ENCODE data around the gene C2CD4B. TPM values are rescaled to one million over a fixed set of nuclear protein-coding genes. Genes with fewer than 3 reads are reported as not detected.

The C2CD4B gene
- 0.46 and 0.50 TPM in 2 replicates for total RNA-seq (2022)
- Bru-seq, nascent RNA: percentile 25 among the genes with signal in this experiment
- BruChase-seq, experiment 1, labeled RNA remaining after a 2-hour chase: percentile 20 among the genes with signal in this experiment
- not detected for BruChase-seq, experiment 2, labeled RNA remaining after a 6-hour chase
- long read RNA-seq, partial matches to known transcripts: 0 of 2 reads
- long read RNA-seq, other reads (novel, unspliced or antisense): 0 of 2 reads

GRCh38 chr15:62165104-62165792 lies at the start of gene C2CD4B:
Gene C2CD4B (minus strand): TSS chr15:62165285. CDS start chr15:62164984, 301 bp downstream.
- Mint-ChIP-seq H3K27ac (ENCODE audit: unreplicated experiment) (no peak within 1 kb of the TSS), H3K27me3 (ENCODE audit: insufficient read depth, unreplicated experiment) (peaks cover 34% of the 10 kb centered on the region), H3K9me3 (ENCODE audit: unreplicated experiment) (no peaks in the 10 kb centered on the region), H3K36me3 (ENCODE audit: insufficient read depth, unreplicated experiment) (peaks cover 11% of the 10 kb centered on the region), H3K4me1 (ENCODE audit: low read depth, unreplicated experiment) (peaks cover 10% of the 10 kb centered on the region), H3K4me3 (ENCODE audit: unreplicated experiment) (peak within 1 kb of the TSS; percentile 83)
- Histone ChIP-seq H3K9me3 (no peaks in the 10 kb centered on the region), H3K4me3 (ENCODE audit: low read depth, low read length) (peak within 1 kb of the TSS; percentile 36), H3K27me3 (replicated peaks; ENCODE audit: control insufficient read depth, insufficient read depth, low read length) (no peaks in the 10 kb centered on the region; the same call in 1 of the 2 replicates), H3K4me1 (no peaks in the 10 kb centered on the region), H3K36me3 (ENCODE audit: control insufficient read depth, insufficient read depth, low read length) (no peaks in the 10 kb centered on the region)
- POLR2A ChIA-PET: interaction anchor here (0.6 to 1.2 kb wide), 4 partner anchors 9 to 44 kb away, joined by 3 read pairs; no protein-coding TSS in a partner anchor
- intact Hi-C loops (cut with micrococcal nuclease; ENCODE audit: unreplicated experiment): no loop called here
- DNase-seq: peak; percentile 72 to 81
- CTCF ChIA-PET: interaction anchor here (1.0 to 1.4 kb wide), 3 partner anchors 44 to 105 kb away, joined by 4 to 10 read pairs (median 5); partner anchors contain the start of gene VPS13C
- no peak for TF ChIP-seq CTCF (IDR thresholded peaks at IDR 0.05; ENCODE audit: insufficient read depth in 1 of 2, low read depth in 1 of 2, low read length in 1 of 2, severe bottlenecking in 1 of 2, unreplicated experiment in 1 of 2)
- no TSS peak for BruUV-seq (replicated peaks)

- DNase-seq: no peak
- no peak overlapping the region for H3K4me3 ChIP-seq (ENCODE audit: low read depth, low read length)
- Mint-ChIP-seq H3K27ac (ENCODE audit: unreplicated experiment) (no peak overlapping the region), H3K4me3 (ENCODE audit: unreplicated experiment) (no peak overlapping the region), H3K36me3 (ENCODE audit: insufficient read depth, unreplicated experiment) (peaks cover 11% of the 10 kb centered on the region), H3K9me3 (ENCODE audit: unreplicated experiment) (peaks cover 58% of the 10 kb centered on the region), H3K4me1 (ENCODE audit: low read depth, unreplicated experiment) (peaks cover 20% of the 10 kb centered on the region), H3K27me3 (ENCODE audit: insufficient read depth, unreplicated experiment) (no peaks in the 10 kb centered on the region)
- peaks cover 32% of the 10 kb centered on the region for H3K4me1 ChIP-seq
- no peaks in the 10 kb centered on the region for H3K36me3 ChIP-seq (ENCODE audit: control insufficient read depth, insufficient read depth, low read length)
- ChIA-PET POLR2A (no interaction called here), CTCF (no interaction called here)
- intact Hi-C loops (cut with micrococcal nuclease; ENCODE audit: unreplicated experiment): no loop called here
- no TSS peak for BruUV-seq (replicated peaks)
- peaks cover 47% of the 10 kb centered on the region for H3K9me3 ChIP-seq
- TF ChIP-seq CTCF (IDR thresholded peaks at IDR 0.05; ENCODE audit: insufficient read depth in 1 of 2, low read depth in 1 of 2, low read length in 1 of 2, severe bottlenecking in 1 of 2, unreplicated experiment in 1 of 2): no peak
- H3K27me3 ChIP-seq (replicated peaks; ENCODE audit: control insufficient read depth, insufficient read depth, low read length): no peaks in the 10 kb centered on the region
These were observed 47.7 kb upstream of the C2CD4B start for GRCh38 chr15:62212741-62213140.

- no peaks in the 10 kb centered on the region for H3K36me3 ChIP-seq (ENCODE audit: control insufficient read depth, insufficient read depth, low read length)
- H3K4me3 ChIP-seq (ENCODE audit: low read depth, low read length): no peak overlapping the region
- H3K9me3 ChIP-seq: peaks cover 40% of the 10 kb centered on the region
- Mint-ChIP-seq H3K27ac (ENCODE audit: unreplicated experiment) (peak overlapping the region; percentile 57), H3K4me1 (ENCODE audit: low read depth, unreplicated experiment) (peaks cover 20% of the 10 kb centered on the region), H3K36me3 (ENCODE audit: insufficient read depth, unreplicated experiment) (peaks cover 11% of the 10 kb centered on the region), H3K9me3 (ENCODE audit: unreplicated experiment) (peaks cover 52% of the 10 kb centered on the region), H3K4me3 (ENCODE audit: unreplicated experiment) (no peak overlapping the region), H3K27me3 (ENCODE audit: insufficient read depth, unreplicated experiment) (no peaks in the 10 kb centered on the region)
- peaks cover 32% of the 10 kb centered on the region for H3K4me1 ChIP-seq
- BruUV-seq (replicated peaks): no TSS peak
- H3K27me3 ChIP-seq (replicated peaks; ENCODE audit: control insufficient read depth, insufficient read depth, low read length): no peaks in the 10 kb centered on the region
- no peak for TF ChIP-seq CTCF (IDR thresholded peaks at IDR 0.05; ENCODE audit: insufficient read depth in 1 of 2, low read depth in 1 of 2, low read length in 1 of 2, severe bottlenecking in 1 of 2, unreplicated experiment in 1 of 2)
- peak in 1 of 2 experiments; percentile 22 for DNase-seq
- intact Hi-C loops (cut with micrococcal nuclease; ENCODE audit: unreplicated experiment): no loop called here
- CTCF ChIA-PET: no interaction called here
- POLR2A ChIA-PET: no interaction called here
These were observed 46.3 kb upstream of the C2CD4B start for GRCh38 chr15:62211348-62211747.

Measured in Caco-2 (cell line).